Thyroid gland (tissue), 4 donors: ENCODE measurements around the gene TSPYL4.

Experiments
- POLR2A ChIP-seq, 2 donors: fragments of 450-650 bp; IDR thresholded peaks; one replicate each; pipeline ENCODE4 v1.6.1; 2017; ENCODE audit warnings: antibody characterized with exemption in 2 of 2, mild to moderate bottlenecking in 2 of 2, moderate library complexity in 1 of 2
- TF ChIP-seq, protein P1 (sequence below), 6 experiments: fragments of 200-600 bp in 3 of 6; fragments of 450-650 bp in 3 of 6; sonication (generic) in 3 of 6; IDR thresholded peaks; one replicate each; pipeline ENCODE4 v1.5.1; 2016 to 2019; ENCODE audit warnings: antibody characterized with exemption in 6 of 6, mild to moderate bottlenecking in 2 of 6, inconsistent platforms in 1 of 6, moderate library complexity in 1 of 6

- no peak for TF ChIP-seq POLR2A (IDR thresholded peaks at IDR 0.05)
- TF ChIP-seq, protein P1, sequence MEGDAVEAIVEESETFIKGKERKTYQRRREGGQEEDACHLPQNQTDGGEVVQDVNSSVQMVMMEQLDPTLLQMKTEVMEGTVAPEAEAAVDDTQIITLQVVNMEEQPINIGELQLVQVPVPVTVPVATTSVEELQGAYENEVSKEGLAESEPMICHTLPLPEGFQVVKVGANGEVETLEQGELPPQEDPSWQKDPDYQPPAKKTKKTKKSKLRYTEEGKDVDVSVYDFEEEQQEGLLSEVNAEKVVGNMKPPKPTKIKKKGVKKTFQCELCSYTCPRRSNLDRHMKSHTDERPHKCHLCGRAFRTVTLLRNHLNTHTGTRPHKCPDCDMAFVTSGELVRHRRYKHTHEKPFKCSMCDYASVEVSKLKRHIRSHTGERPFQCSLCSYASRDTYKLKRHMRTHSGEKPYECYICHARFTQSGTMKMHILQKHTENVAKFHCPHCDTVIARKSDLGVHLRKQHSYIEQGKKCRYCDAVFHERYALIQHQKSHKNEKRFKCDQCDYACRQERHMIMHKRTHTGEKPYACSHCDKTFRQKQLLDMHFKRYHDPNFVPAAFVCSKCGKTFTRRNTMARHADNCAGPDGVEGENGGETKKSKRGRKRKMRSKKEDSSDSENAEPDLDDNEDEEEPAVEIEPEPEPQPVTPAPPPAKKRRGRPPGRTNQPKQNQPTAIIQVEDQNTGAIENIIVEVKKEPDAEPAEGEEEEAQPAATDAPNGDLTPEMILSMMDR (IDR thresholded peaks at IDR 0.05): no peak
These were observed 5.3 kb downstream of the TSPYL4 start for GRCh38 chr6:116248577-116248976.
